Activated CD8-positive, alpha-beta memory T cell treated with anti-CD3 and anti-CD28 coated beads, Interleukin-2, amount 50 U/mL, for 1 hour (primary cell): Measurements from ENCODE around the gene TPST1.
"Not testable (repeated sequence)": the region's sequence is repeated elsewhere in the genome, so short reads cannot be mapped to it uniquely, and the experiment has no call there.

Experiments
- DNase-seq: peaks from one replicate; pipeline ENCODE4 v3.0.0-alpha.2; 2020; ENCODE audit errors: extremely low read depth

TPST1 gene

DNA sequence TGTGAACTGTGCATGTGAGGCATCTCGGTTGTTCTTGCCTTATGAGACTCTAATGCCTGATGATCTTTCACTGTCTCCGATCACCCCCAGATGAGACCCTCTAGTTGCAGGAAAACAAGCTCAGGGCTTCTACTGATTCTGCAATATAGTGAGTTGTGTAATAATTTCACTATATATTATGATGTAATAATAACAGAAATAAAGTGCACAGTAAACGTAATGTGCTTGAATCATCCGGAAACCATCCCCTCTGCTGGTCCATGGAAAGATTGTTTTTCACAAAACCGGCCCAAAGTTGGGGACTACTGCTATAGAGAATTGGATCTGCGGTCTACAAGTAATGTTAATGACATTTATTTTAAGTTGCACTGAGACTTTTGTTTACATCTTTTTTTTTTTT is 126.7 kb downstream of the TPST1 start:
- DNase-seq = no peak

DNA sequence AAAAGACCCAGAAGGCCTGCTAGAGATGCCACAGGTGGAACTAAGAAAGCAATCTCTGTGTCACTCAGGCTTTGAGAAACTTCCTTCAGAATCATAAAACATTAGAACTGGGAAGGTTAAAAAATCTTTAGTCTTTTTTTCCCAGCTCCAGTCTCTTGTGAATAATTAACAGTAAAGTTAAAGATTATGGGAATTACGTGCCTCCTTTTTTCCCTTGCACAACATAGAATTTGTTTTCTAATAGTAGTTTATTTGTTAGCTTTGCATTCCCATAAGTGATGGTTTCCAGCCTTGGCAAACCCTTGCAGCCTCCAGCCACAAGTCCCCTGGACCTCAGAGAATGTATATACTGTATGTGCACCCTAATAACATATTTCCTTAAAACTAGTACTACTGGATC is 128.3 kb downstream of the TPST1 start:
- no peak for DNase-seq

DNA sequence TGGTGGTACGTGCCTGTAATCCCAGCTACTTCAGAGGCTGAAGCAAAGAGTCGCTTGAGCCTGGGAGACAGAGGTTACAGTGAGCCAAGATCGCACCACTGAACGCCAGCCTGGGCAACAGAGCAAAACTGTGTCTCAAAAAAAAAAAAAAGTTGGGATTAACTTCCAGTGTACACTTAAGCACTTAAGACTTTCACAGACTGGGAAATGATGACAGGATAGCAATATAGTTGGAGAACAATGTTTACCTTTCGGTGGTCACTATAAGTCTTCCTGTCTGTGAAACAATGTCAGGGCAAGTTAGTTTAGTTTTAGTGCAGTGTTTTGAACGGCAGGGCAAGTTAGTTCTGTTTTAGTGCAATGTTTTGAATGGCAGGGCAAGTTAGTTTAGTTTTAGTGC is 130.2 kb downstream of the TPST1 start:
- DNase-seq = no peak

DNA sequence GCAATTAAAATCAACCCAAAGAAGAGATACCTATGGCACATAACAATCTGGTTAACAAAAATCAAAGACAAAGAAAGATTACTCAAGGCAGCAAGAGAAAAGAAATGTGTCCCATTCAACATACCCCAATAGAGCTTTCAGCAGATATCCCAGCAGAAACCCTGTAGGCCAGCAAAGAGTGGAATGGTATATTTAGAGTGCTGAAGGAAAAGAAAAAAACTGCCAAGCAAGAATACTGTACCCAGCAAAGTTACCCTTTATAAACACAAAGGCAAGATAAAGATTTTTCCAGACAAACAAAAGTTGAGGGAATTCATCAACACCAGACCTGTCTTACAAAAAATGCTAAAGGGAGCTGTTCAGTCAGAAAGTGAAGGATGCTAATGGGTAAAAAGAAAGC is 131.6 kb downstream of the TPST1 start:
- no peak for DNase-seq

DNA sequence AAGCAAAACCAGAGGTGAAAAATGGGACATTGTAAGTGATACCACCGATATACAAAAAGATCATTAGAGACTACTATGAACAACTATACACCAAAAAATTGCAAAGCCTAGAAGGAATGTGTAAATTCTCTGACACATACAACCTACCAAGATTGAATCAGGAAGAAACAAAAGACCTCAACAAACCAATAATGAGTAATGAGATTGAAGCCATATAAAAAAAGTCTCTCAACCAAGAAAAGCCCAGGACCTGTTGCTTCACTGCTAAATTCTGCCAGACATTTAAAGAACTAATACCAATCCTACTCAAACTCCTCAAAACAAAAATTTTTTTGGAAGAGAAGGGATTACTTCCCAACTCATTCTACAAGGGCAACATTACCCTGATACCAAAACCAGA is 134.0 kb downstream of the TPST1 start:
- DNase-seq = no peak

DNA sequence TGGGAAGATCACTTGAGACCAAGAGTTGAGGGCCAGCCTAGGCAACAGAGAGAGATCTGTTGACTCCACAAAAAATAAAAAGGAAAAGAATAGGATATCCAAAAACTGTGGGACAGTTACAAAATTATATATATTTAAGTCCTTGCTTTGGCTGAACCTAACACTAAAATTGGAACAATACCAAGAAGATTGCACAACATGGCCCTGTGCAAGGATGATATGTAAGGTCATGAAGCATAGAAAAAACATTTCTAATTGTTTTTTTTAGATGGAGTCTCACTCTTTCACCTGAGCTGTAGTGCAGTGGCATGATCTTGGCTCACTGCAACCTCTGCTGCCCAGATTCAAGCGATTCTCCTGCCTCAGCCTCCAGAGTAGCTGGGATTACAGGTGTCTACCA is 139.0 kb downstream of the TPST1 start:
- no peak for DNase-seq

DNA sequence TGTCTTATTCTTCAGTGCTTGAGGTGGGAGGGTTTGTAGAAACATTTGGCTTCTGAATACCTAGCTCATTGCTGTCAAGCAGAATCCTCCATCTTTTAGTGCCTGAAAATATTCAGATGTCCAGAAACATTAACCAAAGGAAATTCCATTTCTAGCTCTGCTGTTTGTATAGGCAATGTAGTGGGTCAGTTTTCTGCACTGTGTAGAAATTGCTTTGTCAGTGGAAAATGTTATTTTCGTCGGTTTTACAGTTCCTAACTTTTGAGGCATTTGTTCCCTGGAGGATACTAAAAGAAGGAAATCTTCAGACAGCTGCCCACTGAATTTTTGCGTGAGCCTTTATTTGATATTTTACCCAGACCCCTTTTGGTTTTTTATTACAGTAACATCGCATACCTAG is 143.4 kb downstream of the TPST1 start:
- DNase-seq = no peak

DNA sequence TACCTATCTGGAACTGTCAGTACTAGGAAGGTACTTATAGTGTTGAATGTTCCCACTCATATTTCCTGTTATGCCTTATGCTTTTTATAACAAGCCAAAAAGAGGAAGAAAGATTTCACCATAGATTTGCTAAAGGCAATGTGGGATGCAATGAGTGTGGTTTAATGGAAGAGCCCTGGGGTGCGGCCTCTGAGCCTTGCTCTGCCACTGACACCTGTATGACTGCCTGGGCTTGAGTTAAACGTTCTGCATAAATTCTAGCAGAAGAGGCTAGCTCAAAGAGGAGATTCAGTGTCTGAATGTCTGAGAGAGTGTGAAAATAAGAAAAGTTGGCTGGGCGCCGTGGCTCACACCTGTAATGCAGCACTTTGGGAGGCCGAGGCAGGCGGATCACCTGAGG is 143.8 kb downstream of the TPST1 start:
- DNase-seq = no peak

DNA sequence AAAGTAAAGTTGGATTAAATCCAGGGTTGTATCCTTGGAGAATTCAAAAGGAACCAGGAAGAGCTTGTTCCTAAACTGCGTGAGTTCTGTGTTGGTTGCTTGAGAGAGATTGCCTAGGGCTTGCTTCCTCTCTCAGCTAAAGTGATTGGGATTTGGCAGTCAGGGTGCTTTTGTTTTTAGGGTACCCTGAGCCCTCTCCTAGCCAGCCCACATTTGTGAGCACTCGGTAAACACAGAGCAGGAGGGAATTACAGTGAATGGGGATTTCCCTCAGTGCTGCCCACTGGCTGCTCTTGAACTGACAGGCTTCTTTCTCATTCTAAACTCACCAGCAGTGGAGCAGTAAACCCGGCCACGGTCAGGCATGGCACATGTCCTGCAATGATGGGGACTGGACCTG is 146.9 kb downstream of the TPST1 start:
- DNase-seq = no peak

DNA sequence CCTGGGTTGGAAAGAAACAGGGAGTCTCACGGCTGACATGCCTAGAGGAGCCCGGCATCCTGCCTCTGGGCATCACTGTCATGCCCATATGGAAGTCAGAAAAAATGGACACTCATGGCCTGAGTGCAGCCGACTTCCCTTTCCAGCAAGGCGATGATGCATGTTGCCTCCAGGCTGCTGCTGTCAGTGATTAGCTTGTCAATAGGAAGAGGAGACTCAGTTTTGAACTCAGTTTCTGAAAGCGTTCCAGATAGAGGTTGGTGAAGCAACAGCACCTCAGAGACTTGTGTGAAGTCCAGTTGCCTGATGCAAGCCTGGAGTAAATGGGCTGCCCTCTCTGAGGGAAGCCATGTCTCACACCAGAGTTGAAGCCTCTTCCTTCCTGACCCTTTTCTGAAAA is 148.4 kb downstream of the TPST1 start:
- DNase-seq = no peak

DNA sequence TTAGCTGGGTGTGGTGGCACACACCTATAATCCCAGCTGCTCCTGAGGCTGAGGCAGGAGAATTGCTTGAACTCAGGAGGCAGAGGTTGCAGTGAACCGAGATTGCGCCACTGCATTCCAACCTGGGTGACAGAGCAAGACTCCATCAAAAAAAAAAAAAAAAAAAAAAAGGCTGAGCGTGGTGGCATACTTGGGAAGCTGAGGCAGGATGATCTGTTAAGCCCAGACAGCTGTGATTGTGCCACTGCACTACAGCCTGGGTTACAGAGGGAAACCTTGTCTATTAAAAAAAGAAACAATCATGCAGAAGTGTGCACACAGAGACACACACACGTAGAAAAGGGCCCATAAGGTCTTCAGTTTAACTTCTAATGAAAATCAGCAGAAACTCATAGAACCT is 150.6 kb downstream of the TPST1 start:
- no peak for DNase-seq

DNA sequence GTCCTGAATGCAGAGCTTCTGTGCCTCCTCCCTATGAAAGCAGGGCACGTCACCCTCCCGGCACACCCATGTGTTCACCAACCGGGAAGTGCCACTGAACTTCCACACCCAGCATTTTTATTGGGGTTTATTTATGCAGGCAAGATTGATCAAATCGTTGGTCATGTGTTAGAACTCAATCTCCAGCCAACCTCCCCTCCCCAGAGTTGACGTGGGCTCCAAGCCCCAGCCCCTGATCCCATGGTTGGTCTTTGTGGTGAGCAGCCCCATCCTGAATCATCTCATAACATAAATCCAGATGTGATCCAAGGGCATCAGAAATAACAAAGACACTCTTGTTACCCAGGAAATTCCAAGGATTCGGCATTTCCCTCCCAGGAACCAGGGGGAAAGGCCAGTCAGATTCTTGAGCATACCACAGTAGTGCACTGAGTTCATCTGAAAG is 151.2 kb downstream of the TPST1 start:
- no peak for DNase-seq

DNA sequence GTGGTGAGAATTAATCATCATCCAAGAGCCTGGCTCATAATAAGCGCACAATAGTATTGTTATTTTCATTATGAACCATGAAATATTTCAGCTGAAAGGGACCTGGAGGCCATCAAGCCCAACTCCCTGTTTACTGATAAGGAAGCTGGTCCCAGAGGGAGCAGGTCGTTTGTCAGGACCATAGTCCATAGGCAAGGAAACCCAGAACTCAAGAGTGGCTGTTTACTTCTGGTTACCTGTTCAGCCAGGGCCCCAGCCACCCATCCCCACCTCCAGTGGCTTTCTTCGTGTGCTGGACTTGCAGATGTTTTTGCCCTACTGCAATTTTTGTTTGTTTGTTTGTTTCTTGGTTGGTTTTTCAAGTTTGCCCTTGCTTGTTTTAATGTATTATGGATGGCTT is 152.0 kb downstream of the TPST1 start:
- DNase-seq = no peak

DNA sequence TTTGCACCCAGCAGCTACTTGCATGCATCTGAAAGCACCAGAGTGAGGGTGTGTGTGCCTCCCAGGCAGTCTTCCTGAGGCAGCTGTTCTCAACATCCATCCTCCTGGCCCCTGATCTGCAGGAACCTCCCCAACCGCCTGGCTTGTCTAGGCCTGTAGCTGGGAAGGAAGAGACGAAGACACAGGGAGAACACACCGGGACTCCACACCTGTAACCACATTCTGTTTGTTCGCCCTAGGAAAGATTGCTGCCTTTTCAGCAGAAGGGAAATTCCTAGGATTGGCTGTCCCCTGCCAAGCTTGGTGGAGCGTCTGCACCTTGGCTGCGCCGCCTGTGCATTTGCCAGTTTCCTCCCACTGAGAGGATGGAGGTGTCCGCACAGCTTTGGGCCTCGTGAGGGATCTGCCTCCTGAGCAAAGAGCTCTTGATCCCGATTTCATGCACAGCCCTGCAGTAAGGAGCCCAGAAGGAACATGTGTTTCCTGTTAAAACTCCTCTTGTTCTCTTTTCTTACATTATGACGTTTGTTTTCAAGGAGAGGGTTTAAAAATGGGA is 154.6 kb downstream of the TPST1 start:
- no peak for DNase-seq

DNA sequence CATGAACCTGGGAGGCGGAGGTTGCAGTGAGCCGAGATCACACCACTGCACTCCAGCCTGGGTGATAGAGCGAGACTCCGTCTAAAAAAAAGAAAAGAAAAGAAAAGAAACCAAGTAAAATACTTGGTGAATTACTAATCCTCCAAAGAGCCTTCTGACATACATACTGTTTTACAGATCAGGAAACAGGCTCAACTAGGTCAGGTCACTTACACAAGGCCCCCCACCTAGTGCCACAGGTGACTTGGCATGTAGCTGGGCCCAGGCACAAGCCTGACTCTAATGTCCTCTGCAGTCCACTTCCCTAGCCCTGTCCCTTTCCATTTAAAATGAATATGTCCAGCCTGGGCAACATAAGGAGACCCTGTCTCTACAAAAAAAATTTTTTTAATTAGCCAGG is 157.0 kb downstream of the TPST1 start:
- no peak for DNase-seq

DNA sequence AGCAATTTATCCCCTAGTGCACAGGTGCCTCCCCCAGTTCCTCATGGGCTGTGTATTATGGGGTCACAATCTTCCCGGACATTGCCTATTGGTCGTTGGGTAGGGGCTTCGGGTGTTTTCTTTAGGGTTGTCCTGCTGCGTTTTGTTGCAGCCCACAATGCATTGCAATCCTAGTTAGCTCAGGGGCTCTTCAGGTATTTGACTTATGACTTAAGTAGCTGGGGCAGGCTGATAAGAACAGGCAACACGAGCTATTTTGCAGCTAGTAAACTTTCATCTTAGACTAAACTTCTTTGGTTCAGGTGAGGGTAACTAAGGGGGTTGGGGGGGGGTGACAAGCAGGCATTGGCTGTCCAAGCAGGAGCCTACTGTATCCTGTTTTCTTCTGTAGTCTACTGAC is 158.5 kb downstream of the TPST1 start:
- no peak for DNase-seq

DNA sequence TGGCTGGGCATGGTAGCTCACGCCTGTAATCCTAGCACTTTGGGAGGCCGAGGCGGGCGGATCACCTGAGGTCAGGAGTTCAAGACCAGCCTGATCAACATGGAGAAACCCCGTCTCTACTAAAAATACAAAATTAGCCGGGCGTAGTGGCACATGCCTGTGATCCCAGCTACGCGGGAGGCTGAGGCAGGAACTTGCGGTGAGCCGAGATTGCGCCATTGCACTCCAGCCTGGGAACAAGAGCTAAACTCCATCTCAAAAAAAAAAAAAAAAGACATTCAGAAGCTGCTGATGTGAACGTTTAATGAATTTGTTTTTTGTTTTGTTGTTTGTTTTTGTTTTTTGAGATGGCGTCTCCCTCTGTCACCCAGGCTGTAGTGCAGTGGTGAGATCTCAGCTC is 159.9 kb downstream of the TPST1 start:
- not testable (repeated sequence) for DNase-seq

DNA sequence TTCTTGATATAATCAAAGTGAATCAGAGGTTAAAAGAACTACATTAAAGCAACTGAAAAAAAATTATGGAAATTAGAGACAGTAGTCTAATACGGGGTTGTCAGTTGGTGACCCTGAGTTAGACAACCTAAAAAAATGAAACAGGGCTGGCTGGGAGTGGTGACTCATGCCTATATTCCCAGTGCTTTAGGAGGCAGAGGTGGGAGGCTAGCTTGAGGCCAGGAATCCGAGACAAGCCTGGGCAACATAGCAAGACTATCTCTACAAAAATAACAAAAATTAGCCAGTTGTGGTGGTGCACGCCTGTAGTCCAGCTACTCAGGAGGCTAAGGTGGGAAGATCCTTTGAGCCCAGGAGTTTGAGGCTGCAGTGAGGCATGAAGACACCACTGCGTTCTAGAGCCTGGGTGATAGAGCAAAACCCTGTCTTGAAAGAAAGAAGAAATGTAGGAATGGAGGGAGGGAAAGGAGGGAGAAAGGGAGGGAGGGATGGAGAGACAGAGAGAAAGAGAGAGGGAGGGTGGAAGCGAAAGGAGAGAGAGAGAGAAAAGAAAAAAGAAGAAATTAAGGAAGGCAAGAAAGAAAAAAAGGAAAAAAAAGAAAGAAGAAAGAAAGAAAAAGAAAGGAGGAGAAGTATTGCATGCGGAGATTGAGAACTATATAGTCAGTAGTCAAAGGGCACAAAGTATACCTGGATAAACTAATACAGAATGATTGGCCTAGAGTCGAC is 166.1 kb downstream of the TPST1 start:
- no peak for DNase-seq

DNA sequence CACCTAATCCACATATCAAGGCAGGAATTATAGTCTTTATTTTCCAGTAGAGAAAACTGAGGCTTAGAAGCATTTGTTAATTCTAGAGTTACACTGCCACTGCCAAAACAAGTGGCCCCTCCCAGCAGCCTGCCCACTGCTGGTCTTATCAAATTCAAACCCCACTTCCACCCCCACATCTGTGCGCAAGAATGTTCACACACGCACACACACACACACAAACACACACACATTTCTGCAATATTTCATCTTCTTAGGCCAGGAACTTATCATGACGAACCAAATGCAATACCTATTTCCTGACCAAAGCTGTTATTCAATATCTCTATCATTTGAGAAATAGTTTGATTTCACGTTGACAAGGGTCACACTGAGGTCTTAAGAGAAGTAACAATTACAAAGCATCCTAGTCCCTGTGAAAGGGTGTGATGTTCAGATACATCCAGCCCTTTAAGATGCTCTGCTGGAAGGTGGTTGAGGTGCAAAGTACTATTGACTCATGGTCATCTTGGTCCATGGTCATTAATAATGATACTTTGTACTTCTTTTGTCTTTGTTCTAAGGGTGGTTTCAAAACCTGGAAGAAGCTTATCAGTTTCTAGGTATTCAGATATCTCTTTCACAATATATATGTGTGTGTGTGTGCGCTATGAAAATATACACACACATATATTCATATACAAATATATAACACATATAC is 169.2 kb downstream of the TPST1 start:
- DNase-seq = not testable (repeated sequence)

DNA sequence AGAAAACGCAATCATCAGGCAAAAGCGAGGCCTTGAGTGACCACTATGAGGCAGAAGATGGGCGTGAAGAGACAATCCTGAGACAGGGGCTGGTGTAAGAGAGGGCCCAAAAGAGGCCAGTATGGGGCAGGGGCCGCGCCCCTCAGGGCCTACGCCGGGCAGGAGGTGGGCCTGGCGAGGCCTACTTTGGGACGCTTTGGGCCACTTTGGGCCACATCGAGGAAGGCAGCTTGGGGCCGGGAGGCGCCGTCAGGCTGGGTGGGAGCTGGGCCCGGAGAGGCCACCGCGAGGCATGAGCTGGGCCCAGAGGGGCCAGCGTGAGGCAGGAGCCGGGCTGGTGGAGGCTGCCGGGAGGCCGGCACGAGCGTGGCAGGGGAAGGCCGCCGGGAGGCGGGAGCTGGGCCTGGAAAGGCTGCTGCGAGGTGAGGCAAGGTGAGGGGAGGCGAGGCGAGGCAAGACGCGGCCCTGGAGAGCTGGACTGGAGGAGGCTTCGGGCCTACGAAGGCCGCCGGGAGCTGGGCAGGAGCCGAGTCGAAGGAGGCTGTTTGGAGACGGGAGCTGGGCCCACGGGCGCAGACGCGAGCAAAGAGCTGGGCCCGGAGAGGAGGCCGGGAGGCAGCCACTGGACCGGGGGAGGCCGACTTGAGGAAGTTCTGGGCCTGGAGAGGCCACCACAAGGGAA is 171.3 kb downstream of the TPST1 start:
- DNase-seq = no peak

DNA sequence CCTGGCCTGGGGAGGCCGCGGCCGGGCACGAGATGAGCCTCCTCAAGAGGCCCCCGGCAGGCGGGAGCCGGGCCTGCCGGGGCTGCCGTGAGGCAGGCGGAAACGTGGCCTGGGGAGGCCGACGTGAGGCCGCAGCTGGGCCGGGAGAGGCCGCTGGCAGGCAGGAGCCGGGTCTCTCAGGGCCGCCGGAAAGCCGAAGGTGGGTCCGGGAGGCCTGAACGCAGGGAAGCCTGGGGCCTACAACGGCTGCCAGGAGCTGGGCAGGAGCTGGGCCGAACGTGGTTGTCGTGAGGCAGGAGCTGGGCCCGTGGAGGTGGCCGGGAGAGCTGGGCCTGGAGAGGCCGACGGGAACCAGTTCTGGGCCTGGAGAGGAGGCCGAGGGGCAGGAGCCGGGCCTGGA is 171.9 kb downstream of the TPST1 start:
- no peak for DNase-seq

DNA sequence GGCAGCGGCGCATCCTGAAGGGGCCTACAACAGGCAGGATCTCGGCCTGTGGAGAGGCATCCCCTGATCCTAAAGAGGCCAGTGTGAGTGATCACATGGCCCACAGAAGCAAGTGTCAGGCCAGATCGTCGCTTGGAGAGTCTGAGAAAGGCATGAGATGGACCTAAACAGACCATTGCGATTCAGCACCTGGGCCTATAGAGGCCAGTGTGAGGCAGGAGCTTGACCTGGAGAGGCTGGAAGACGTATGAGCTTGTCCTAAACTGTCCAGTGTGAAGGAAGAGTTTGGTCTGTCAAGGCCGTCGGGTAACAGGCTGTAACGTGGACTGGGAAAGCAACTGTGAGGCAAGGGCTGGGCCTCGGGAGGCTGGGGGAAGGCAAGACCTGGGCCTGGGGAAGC is 172.6 kb downstream of the TPST1 start:
- no peak for DNase-seq
